ENCODE results near the gene MTMR2.

The MTMR2 gene

DNA sequence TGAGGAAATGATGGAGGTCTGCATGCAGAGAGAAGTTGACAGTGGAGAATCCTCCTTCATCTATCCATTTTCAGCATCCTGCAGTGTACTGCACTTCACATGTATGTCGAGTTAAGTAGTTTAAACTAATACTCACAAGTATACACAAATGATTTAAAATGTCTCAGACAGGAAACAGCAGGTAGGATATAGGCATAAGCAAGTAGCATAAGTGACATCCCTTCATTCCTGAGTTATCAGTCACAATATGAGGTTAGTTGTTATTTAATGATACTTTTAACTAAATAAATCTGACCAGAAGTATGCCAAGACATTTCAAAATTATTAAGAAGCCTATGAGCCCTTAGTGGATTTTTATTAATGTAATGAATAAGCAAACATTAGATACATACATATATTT lies 37.4 kb downstream of the MTMR2 start:
- DNase-seq (ENCODE audit: low read depth in 1 of 2, low spot score in 1 of 2), result no peak
- H3K4me3 ChIP-seq (replicated peaks; ENCODE audit: insufficient read depth, low read length), result no peak overlapping the region
- TF ChIP-seq POLR2AphosphoS5 (IDR thresholded peaks at IDR 0.05; ENCODE audit: low read depth) (no peak), SPI1 (IDR thresholded peaks at IDR 0.05; ENCODE audit: borderline replicate concordance, low read depth) (no peak), GABPA (IDR thresholded peaks at IDR 0.05; ENCODE audit: low read depth) (no peak)
- TF ChIP-seq, protein P1, sequence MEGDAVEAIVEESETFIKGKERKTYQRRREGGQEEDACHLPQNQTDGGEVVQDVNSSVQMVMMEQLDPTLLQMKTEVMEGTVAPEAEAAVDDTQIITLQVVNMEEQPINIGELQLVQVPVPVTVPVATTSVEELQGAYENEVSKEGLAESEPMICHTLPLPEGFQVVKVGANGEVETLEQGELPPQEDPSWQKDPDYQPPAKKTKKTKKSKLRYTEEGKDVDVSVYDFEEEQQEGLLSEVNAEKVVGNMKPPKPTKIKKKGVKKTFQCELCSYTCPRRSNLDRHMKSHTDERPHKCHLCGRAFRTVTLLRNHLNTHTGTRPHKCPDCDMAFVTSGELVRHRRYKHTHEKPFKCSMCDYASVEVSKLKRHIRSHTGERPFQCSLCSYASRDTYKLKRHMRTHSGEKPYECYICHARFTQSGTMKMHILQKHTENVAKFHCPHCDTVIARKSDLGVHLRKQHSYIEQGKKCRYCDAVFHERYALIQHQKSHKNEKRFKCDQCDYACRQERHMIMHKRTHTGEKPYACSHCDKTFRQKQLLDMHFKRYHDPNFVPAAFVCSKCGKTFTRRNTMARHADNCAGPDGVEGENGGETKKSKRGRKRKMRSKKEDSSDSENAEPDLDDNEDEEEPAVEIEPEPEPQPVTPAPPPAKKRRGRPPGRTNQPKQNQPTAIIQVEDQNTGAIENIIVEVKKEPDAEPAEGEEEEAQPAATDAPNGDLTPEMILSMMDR (IDR thresholded peaks at IDR 0.05; ENCODE audit: insufficient read depth, low read length), result no peak
- TF ChIP-seq, protein P2, sequence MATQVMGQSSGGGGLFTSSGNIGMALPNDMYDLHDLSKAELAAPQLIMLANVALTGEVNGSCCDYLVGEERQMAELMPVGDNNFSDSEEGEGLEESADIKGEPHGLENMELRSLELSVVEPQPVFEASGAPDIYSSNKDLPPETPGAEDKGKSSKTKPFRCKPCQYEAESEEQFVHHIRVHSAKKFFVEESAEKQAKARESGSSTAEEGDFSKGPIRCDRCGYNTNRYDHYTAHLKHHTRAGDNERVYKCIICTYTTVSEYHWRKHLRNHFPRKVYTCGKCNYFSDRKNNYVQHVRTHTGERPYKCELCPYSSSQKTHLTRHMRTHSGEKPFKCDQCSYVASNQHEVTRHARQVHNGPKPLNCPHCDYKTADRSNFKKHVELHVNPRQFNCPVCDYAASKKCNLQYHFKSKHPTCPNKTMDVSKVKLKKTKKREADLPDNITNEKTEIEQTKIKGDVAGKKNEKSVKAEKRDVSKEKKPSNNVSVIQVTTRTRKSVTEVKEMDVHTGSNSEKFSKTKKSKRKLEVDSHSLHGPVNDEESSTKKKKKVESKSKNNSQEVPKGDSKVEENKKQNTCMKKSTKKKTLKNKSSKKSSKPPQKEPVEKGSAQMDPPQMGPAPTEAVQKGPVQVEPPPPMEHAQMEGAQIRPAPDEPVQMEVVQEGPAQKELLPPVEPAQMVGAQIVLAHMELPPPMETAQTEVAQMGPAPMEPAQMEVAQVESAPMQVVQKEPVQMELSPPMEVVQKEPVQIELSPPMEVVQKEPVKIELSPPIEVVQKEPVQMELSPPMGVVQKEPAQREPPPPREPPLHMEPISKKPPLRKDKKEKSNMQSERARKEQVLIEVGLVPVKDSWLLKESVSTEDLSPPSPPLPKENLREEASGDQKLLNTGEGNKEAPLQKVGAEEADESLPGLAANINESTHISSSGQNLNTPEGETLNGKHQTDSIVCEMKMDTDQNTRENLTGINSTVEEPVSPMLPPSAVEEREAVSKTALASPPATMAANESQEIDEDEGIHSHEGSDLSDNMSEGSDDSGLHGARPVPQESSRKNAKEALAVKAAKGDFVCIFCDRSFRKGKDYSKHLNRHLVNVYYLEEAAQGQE (IDR thresholded peaks at IDR 0.05; ENCODE audit: insufficient replicate concordance, low read depth), result no peak

DNA sequence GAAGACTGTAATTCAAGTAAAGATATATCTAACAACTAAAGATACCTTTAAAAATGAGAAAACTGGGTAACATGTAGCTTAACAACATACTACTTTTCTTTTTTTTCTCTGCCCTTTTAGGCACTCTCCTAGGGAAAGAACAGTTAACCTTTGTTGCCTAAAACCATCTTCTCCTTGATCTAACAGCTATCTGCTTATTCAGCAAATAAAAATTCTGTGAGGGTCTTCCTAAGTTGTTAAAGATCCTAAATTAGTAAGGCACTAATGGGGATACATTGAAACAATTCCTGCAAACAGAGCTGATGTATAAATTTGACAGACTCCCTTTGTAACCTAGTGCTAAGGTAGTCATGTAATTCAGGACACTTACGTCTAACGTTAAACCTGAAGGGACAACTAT lies 39.1 kb downstream of the MTMR2 start:
- H3K27ac ChIP-seq (replicated peaks), result no peak overlapping the region
- TF ChIP-seq, protein P1 (IDR thresholded peaks at IDR 0.05; ENCODE audit: insufficient read depth, low read length), result no peak
- no peak for TF ChIP-seq GABPA (IDR thresholded peaks at IDR 0.05; ENCODE audit: low read depth)
- TF ChIP-seq POLR2AphosphoS5 (IDR thresholded peaks at IDR 0.05; ENCODE audit: low read depth), result no peak

More for the DNA sequence above, 37.4 kb downstream of the MTMR2 start:
- no peak overlapping the region for H3K27ac ChIP-seq (replicated peaks)
- H3K27me3 ChIP-seq (ENCODE audit: insufficient read depth, poor library complexity, severe bottlenecking), result no peaks in the 10 kb centered on the region

DNA sequence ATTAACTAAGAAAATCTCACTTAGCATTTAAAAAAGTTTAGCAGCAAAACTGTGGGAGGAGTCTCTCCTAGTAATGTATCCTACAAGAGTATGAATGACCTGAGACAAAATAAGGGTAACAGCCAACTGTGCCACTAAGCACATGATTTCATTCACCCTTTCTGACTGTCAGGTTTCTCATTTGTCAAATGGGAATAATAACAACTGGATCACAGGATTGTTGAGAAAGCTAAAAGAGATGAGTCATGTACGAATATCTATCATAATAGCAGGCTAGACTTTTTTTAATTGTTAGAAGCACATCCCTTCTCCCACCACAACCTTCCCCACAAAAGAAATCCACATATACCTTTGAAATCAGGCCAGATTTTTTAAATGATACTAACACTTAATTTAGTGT lies 39.5 kb downstream of the MTMR2 start:
- H3K27me3 ChIP-seq (ENCODE audit: insufficient read depth, poor library complexity, severe bottlenecking), result no peaks in the 10 kb centered on the region
- H3K4me3 ChIP-seq (replicated peaks; ENCODE audit: insufficient read depth, low read length), result no peak overlapping the region
- H3K27ac ChIP-seq (replicated peaks), result no peak overlapping the region
- no peak for TF ChIP-seq SPI1 (IDR thresholded peaks at IDR 0.05; ENCODE audit: borderline replicate concordance, low read depth)
- TF ChIP-seq, protein P2 (IDR thresholded peaks at IDR 0.05; ENCODE audit: insufficient replicate concordance, low read depth), result no peak
- no peak for TF ChIP-seq POLR2AphosphoS5 (IDR thresholded peaks at IDR 0.05; ENCODE audit: low read depth)
- no peak for TF ChIP-seq GABPA (IDR thresholded peaks at IDR 0.05; ENCODE audit: low read depth)
- TF ChIP-seq, protein P1 (IDR thresholded peaks at IDR 0.05; ENCODE audit: insufficient read depth, low read length), result no peak
- DNase-seq (ENCODE audit: low read depth in 1 of 2, low spot score in 1 of 2), result no peak

More for the DNA sequence above, 39.1 kb downstream of the MTMR2 start:
- Histone ChIP-seq H3K4me3 (replicated peaks; ENCODE audit: insufficient read depth, low read length) (no peak overlapping the region), H3K27me3 (ENCODE audit: insufficient read depth, poor library complexity, severe bottlenecking) (no peaks in the 10 kb centered on the region)
- no peak for DNase-seq (ENCODE audit: low read depth in 1 of 2, low spot score in 1 of 2)

DNA sequence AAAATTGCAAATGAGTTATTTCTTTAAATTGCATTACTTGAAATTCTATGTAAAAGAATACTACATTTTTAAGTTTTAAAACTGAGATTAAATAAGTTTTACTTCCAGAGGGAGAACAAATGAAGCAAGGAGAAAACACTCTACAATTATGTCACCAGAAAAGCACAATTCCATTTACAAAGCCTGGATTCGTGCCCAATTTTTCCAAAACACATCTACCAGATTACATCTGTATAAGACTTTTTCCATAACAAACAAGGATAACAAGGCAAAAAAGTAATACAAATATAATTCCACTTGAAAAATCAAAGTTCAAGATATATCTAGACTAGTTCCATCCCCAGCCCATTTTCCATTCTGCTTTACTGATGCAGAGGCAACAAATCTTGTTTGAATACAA lies 40.5 kb downstream of the MTMR2 start:
- no peak for DNase-seq (ENCODE audit: low read depth in 1 of 2, low spot score in 1 of 2)
- H3K4me3 ChIP-seq (replicated peaks; ENCODE audit: insufficient read depth, low read length), result no peak overlapping the region

More for the DNA sequence above, 40.5 kb downstream of the MTMR2 start:
- TF ChIP-seq, protein P2 (IDR thresholded peaks at IDR 0.05; ENCODE audit: insufficient replicate concordance, low read depth), result no peak
- TF ChIP-seq SPI1 (IDR thresholded peaks at IDR 0.05; ENCODE audit: borderline replicate concordance, low read depth) (no peak), POLR2AphosphoS5 (IDR thresholded peaks at IDR 0.05; ENCODE audit: low read depth) (no peak), GABPA (IDR thresholded peaks at IDR 0.05; ENCODE audit: low read depth) (no peak)
- TF ChIP-seq, protein P1 (IDR thresholded peaks at IDR 0.05; ENCODE audit: insufficient read depth, low read length), result no peak
- Histone ChIP-seq H3K27ac (replicated peaks) (no peak overlapping the region), H3K27me3 (ENCODE audit: insufficient read depth, poor library complexity, severe bottlenecking) (no peaks in the 10 kb centered on the region)
